Fibroblast of skin of abdomen (primary cell): Measurements from ENCODE around the gene ABAT. TPM values are rescaled to one million over a fixed set of nuclear protein-coding genes. Genes with fewer than 3 reads are reported as not detected.
A peak's percentile ranks its signal among the peaks of the same experiment; 100 is the strongest.

Source experiments
- DNase-seq: peaks from one replicate; pipeline ENCODE4 v3.0.0-alpha.2; 2013
- polyA plus RNA-seq, 2 experiments: library from polyadenylated mRNA; unstranded; fragments of 120-200 nt; gene quantifications; one replicate each; pipeline ENCODE4 v1.2.1, GENCODE V29; 2013; ENCODE audit not compliant: insufficient read length in 2 of 2

ABAT gene
- polyA plus RNA-seq (2013, experiment 1 of 2; ENCODE audit: insufficient read length) = 6.2 TPM
- 6.6 TPM for polyA plus RNA-seq (2013, experiment 2 of 2; ENCODE audit: insufficient read length)

GRCh38 chr16:8674413-8675022, at the start of gene ABAT:
ABAT (plus strand) TSS chr16:8674617; CDS start chr16:8735740, 61,123 bp downstream.
- peak; percentile 83 for DNase-seq

- no peak for DNase-seq
Measured at GRCh38 chr16:8625491-8626087, 48.8 kb upstream of the ABAT start.

DNA sequence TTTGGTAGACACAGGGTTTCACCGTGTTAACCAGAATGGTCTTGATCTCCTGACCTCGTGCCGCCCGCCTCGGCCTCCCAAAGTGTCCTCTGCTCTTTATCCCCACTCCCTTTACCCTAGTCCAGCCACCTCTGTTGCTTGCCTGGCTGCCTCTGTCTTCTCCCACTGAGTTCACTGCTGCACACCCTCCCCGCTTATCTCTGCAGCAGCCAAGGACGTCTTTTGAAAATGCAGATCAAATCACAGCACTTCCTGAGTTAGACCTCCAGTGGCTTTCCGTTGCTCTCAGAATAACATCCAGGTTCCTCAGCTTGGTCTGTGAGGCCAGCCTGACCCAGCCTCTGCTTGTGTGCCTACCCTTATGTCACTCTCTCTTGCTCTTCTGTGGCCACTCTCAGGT, 47.5 kb upstream of the ABAT start:
- DNase-seq = no peak

- DNase-seq = no peak
Measured at GRCh38 chr16:8627456-8627855, 47.0 kb upstream of the ABAT start.

- no peak for DNase-seq
Measured at GRCh38 chr16:8628981-8629725, 45.3 kb upstream of the ABAT start.

- no peak for DNase-seq
Measured at GRCh38 chr16:8630255-8630953, 44.0 kb upstream of the ABAT start.

DNA sequence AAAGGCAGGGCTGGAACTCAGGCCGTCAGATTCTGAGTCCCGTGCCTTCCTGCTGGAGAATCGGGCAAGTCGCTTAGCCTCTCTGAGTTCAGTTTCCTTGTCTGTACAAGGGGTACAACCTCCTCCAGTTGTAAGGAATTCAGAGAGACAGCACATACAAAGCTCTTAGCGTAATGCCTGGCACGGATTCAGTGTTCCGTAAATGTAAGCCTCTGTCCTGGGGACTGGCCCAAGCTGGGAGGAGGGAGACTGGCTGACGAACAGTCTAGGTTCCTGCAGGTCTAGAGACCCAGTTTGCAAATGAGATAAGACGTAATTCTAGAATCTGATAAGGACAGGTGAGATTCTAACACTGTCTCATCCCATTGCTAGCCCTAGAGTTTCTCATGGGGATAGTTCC, 43.0 kb upstream of the ABAT start:
- no peak for DNase-seq

DNA sequence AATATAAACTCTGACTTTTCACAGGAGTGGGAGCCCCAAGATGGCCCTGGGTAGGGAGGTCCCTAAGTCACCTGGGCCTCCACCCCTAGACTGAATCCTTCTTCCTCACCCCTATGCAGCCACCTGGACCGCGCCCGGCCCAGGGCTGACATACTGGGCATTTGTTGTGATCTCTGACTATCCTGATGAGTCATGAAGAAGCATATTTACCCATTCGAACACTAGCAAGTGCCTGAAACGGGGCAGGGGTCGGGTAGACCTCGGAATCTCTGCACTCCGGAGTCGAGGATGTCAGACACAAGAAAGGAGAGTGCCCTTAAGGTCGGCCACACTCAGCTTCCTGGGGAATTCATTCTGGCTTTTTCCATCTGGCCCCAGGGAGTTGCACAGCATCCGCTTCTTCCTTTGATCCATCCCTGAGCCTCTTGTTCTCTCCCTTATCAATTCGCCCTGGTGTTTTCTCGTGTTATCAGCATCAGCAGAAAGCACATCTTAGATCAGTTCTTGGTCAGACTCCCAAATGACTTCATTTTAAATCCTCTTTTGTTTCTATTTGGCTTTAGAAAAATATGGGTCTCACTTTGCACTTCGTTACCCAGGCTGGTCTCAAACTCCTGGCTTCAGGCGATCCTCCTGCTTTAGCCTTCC, 42.5 kb upstream of the ABAT start:
- no peak for DNase-seq

DNA sequence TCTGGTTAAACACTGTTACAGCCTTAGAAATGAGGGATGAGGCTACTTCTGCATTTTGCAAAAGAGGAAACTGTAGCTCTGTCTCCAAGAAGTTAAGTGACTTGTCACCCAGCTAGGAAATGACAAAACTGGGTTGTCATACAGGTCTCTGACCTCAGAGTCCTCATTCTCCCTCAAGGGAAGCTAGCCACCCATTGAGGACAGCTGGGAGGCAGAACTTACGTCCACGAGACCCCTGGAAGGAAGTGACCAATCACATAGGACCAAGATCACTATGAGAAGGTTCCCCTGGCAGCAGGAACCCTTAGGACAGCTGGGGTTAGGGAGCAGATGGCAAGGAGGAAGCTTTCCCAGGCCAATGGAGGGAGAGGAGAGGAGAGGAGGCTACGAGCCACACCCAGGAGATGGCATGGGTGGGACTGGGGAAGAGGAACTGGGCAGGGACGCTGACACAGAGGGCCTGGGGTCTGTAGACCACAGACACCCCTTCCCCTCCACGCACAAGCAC, 41.7 kb upstream of the ABAT start:
- DNase-seq = no peak

- peak; percentile 18 for DNase-seq
Measured at GRCh38 chr16:8634991-8635736, 39.3 kb upstream of the ABAT start.

DNA sequence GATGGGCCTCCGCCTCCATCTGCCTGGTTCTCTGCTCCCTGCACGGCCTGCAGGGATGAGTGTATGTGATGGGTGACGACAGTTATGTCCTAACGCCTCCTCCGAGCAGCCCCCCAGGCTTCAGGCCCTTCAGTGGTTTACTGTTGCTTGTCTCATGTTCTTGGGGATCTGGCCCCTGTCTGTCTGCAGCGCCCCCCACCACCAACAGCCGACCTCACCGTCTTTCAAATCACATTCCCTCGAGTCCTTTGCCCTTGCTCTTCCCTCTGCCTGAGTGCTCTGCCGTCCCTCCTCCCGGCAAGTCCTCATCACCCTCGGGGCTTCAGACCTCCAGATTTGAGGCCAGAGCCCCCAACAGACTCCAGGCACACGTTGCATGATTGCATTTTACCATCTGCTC, 34.7 kb upstream of the ABAT start:
- DNase-seq = no peak

DNA sequence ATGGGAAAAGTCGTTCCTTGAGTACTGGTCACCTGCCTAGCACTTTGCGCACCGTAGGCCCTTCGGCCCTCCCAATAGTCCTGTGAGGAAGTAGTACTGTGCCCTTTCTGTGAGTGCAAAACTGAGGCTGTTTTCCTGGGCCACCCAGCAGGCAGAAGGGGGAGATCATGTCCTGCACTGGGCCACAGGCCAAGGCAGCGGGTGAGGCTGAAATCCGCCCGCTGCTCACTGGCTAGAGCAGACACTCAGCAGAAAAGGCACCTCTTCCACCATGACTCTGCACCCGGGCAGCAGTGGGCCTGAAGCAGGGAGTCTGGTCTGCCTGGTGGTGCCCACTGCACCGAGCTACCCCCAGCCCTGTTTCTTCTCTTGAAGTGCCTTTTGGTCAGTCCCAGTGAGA, 32.7 kb upstream of the ABAT start:
- DNase-seq = no peak

DNA sequence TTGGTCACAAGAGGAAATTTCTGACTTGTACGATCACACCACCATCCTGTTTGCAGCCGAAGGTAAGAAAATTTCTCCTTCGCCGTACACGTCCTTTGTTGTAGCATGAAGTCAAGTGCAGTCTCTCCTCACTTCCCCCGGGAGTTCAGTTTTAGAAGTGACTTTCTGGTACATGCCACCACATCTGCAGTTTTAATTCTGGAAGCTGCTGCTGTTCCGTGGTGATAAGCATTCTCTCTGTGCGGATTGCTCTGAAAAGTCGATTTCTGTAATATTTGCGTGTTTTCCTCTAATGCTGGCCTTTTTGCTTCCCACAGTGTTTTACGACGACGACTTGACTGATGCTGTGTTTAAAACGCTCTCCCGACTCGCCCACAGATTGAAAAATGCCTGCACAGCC, 32.3 kb upstream of the ABAT start:
- no peak for DNase-seq

GRCh38 chr16:8644211-8645140, 29.9 kb upstream of the ABAT start:
- no peak for DNase-seq

DNA sequence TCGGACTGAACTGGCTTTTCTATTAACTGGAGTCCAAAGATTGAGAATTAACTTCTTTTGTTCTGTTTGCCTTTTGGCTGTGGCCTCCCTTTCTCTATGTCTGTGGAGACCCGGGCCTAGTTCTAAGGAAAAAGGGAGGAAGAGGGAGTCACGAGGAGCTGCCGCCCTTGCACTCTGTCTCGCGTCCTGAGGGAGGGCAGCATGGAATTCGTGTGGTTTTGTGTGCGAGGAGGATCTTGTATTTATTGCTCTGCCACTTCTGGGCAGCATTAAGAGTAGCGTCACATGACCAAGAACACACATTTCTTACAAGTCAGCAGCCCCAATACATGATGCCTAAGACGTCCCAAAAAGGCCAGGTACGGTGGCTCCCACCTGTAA, 29.3 kb upstream of the ABAT start:
- no peak for DNase-seq

DNA sequence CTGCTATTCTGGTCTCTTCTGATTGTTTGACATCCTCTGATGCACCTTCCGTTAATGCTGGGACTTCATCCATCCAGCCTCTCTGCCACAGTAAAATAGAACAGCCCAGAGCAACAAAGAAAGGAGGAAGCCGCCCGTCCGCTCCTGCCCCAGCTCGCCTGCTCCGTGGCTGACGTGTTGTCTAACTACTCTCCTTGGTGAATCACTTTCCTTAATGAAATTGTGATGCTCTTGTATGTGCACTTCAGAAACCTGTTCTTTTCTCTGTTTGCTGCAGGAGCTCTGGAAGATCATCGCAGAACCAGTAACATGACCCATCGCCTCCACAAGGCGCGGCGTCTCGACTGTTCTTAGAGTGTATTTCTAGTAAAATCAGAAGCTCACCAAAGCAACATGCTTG, 28.6 kb upstream of the ABAT start:
- no peak for DNase-seq

DNA sequence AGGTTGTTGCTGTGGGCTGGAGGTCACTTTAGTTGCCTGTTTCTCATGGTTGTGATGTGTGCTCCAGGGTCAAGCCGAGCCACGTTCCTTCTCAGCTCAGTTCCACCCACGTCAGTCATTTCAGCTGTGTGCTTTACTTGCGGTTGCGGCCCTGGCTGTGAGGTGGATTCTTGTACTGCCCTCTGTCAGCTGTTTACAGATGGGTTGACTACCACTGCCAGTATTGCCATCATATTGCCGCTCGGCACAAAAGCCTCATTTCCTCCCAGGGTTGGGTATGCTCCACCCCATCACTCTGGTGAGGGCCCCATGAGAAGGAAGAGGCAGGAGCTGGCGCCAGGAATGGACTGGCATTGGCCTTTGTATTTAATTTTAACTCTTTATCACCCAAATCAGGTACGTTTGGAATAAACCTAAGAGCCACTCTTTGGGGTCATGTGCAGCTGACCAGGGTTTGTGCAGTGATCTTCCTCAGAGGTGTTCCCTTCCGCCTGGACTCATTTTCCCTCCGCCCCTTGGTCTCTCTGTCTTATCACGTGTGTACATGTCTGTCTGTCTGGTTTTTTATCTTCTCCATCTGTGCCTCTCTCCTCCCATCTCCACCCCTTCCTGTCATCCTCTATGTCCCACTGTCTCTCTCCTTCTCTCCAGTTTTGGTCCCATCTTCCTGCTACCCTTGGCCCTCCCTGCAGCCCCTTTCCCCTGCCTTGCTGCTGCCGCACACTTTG, 27.9 kb upstream of the ABAT start:
- no peak for DNase-seq

- no peak for DNase-seq
Measured at GRCh38 chr16:8647721-8648318, 26.6 kb upstream of the ABAT start.

GRCh38 chr16:8648877-8649276, 25.5 kb upstream of the ABAT start:
- no peak for DNase-seq
